ENCODE measurements around the gene IMPG2.

Gene IMPG2

GRCh38 chr3:101184111-101184510 is 136.3 kb downstream of the IMPG2 start:
- TF ChIP-seq ZFHX2 (tag by site-specific recombination; conservative IDR thresholded peaks at IDR 0.05) (no peak), ZNF548 (tag by site-specific recombination; IDR thresholded peaks at IDR 0.05) (no peak), KLF7 (tag by site-specific recombination; IDR thresholded peaks at IDR 0.05; ENCODE audit: borderline replicate concordance) (no peak), ZNF155 (tag by site-specific recombination; IDR thresholded peaks at IDR 0.05) (no peak), GFI1B (tag by site-specific recombination; IDR thresholded peaks at IDR 0.05) (no peak), ZNF324 (tag by site-specific recombination; IDR thresholded peaks at IDR 0.05) (no peak)
- Histone ChIP-seq H3K27ac (ENCODE audit: extremely low read depth, low read depth, low read length) (no peak overlapping the region), H3K4me3 (ENCODE audit: low read depth, low read length) (no peak overlapping the region), H3K36me3 (ENCODE audit: control insufficient read depth in 2 of 2, insufficient read depth in 1 of 2, low read length in 2 of 2) (no peaks in the 10 kb centered on the region), H3K9me3 (ENCODE audit: control insufficient read depth, insufficient read depth, low read depth, low read length) (no peaks in the 10 kb centered on the region), H3K4me1 (ENCODE audit: control insufficient read depth, insufficient read depth, low read length) (no peaks in the 10 kb centered on the region)
- ChIA-PET CTCF (no interaction called here), POLR2A (no interaction called here)

GRCh38 chr3:101183151-101183550 is 137.2 kb downstream of the IMPG2 start:
- Histone ChIP-seq H3K4me3 (ENCODE audit: low read depth, low read length) (no peak overlapping the region), H3K36me3 (ENCODE audit: control insufficient read depth in 2 of 2, insufficient read depth in 1 of 2, low read length in 2 of 2) (no peaks in the 10 kb centered on the region), H3K4me1 (ENCODE audit: control insufficient read depth, insufficient read depth, low read length) (no peaks in the 10 kb centered on the region), H3K9me3 (ENCODE audit: control insufficient read depth, insufficient read depth, low read depth, low read length) (no peaks in the 10 kb centered on the region), H3K27ac (ENCODE audit: extremely low read depth, low read depth, low read length) (no peak overlapping the region)
- POLR2A ChIA-PET: no interaction called here
- CTCF ChIA-PET: no interaction called here
- TF ChIP-seq ZNF19 (tag by site-specific recombination; IDR thresholded peaks at IDR 0.05; ENCODE audit: low read depth) (no peak), ZNF548 (tag by site-specific recombination; IDR thresholded peaks at IDR 0.05) (no peak), ZBTB20 (tag by site-specific recombination; IDR thresholded peaks at IDR 0.05) (no peak)

GRCh38 chr3:101182734-101183133 is 137.6 kb downstream of the IMPG2 start:
- ChIA-PET CTCF (no interaction called here), POLR2A (no interaction called here)
- Histone ChIP-seq H3K27ac (ENCODE audit: extremely low read depth, low read depth, low read length) (no peak overlapping the region), H3K9me3 (ENCODE audit: control insufficient read depth, insufficient read depth, low read depth, low read length) (no peaks in the 10 kb centered on the region), H3K4me1 (ENCODE audit: control insufficient read depth, insufficient read depth, low read length) (no peaks in the 10 kb centered on the region), H3K36me3 (ENCODE audit: control insufficient read depth in 2 of 2, insufficient read depth in 1 of 2, low read length in 2 of 2) (no peaks in the 10 kb centered on the region), H3K4me3 (ENCODE audit: low read depth, low read length) (no peak overlapping the region)
- no peak for TF ChIP-seq ZBTB11 (tag by site-specific recombination; conservative IDR thresholded peaks at IDR 0.05; ENCODE audit: low read depth)
- no peak for TF ChIP-seq SP7 (tag by site-specific recombination; IDR thresholded peaks at IDR 0.05)
- TF ChIP-seq PRDM4 (tag by site-specific recombination; IDR thresholded peaks at IDR 0.05): no peak
- no peak for TF ChIP-seq ZNF449 (tag by site-specific recombination; IDR thresholded peaks at IDR 0.05)
- TF ChIP-seq ZNF664 (tag by site-specific recombination; IDR thresholded peaks at IDR 0.05): no peak
- no peak for TF ChIP-seq MYNN (tag by site-specific recombination; IDR thresholded peaks at IDR 0.05; ENCODE audit: borderline replicate concordance)
- no peak for TF ChIP-seq ZBTB26 (tag by site-specific recombination; optimal IDR thresholded peaks at IDR 0.05)
- TF ChIP-seq TCF7L2 (IDR thresholded peaks at IDR 0.05; ENCODE audit: borderline replicate concordance, low read depth, low read length): no peak
- no peak for TF ChIP-seq ZNF350 (tag by site-specific recombination; IDR thresholded peaks at IDR 0.05)
- no peak for TF ChIP-seq ZNF416 (tag by site-specific recombination; IDR thresholded peaks at IDR 0.05)
- no peak for TF ChIP-seq ZNF169 (tag by site-specific recombination; IDR thresholded peaks at IDR 0.05)
- no peak for TF ChIP-seq ZNF2 (tag by site-specific recombination; IDR thresholded peaks at IDR 0.05)
- no peak for TF ChIP-seq ZNF48 (tag by site-specific recombination; IDR thresholded peaks at IDR 0.05)
- TF ChIP-seq ZNF701 (tag by site-specific recombination; IDR thresholded peaks at IDR 0.05): no peak
- no peak for TF ChIP-seq ZNF184 (tag by site-specific recombination; IDR thresholded peaks at IDR 0.05)

Data from HEK293 (cell line).